ENCODE results near the gene ESX1.
"Not testable (repeated sequence)": the region's sequence is repeated elsewhere in the genome, so short reads cannot be mapped to it uniquely, and the experiment has no call there.

Gene ESX1

GRCh38 chrX:104254442-104255115, at the start of gene ESX1:
ESX1 (minus strand) TSS chrX:104254933; CDS start chrX:104254849, 84 bp downstream.
- no peak for DNase-seq

GRCh38 chrX:104295636-104296035, 40.9 kb upstream of the ESX1 start:
- DNase-seq, result no peak

- no peak for DNase-seq
Observed at GRCh38 chrX:104288961-104289360, 34.2 kb upstream of the ESX1 start.

- DNase-seq, result no peak
Observed at GRCh38 chrX:104288269-104288668, 33.5 kb upstream of the ESX1 start.

- DNase-seq, result no peak
Observed at GRCh38 chrX:104285201-104285600, 30.5 kb upstream of the ESX1 start.

- no peak for DNase-seq
Observed at GRCh38 chrX:104284507-104284906, 29.8 kb upstream of the ESX1 start.

GRCh38 chrX:104282166-104282725, 27.5 kb upstream of the ESX1 start:
- DNase-seq, result no peak

- no peak for DNase-seq
Observed at GRCh38 chrX:104281564-104281963, 26.8 kb upstream of the ESX1 start.

- no peak for DNase-seq
Observed at GRCh38 chrX:104280609-104281008, 25.9 kb upstream of the ESX1 start.

- peak in 1 of 2 donors; percentile 40 for DNase-seq
Observed at GRCh38 chrX:104270916-104271512, 16.3 kb upstream of the ESX1 start.

- DNase-seq, result no peak
Observed at GRCh38 chrX:104270212-104270611, 15.5 kb upstream of the ESX1 start.

- DNase-seq, result no peak
Observed at GRCh38 chrX:104255465-104255864, 732 bp upstream of the ESX1 start.

GRCh38 chrX:104253567-104254441, 929 bp downstream of the ESX1 start:
- no peak for DNase-seq

- DNase-seq, result no peak
Observed at GRCh38 chrX:104250470-104250869, 4.3 kb downstream of the ESX1 start.

GRCh38 chrX:104230060-104230459, 24.7 kb downstream of the ESX1 start:
- DNase-seq, result not testable (repeated sequence)

GRCh38 chrX:104211187-104211586, 43.5 kb downstream of the ESX1 start:
- no peak for DNase-seq

GRCh38 chrX:104205548-104205947, 49.2 kb downstream of the ESX1 start:
- DNase-seq, result no peak
